ENCODE data around the gene PPIH. TPM values are rescaled to one million over a fixed set of nuclear protein-coding genes. Genes with fewer than 3 reads are reported as not detected.
A peak's percentile ranks its signal among the peaks of the same experiment; 100 is the strongest.

PPIH gene
- total and polyA plus RNA-seq, 2 of the 13 experiments (the other 11 are each of a cell fraction or from before 2014, with no cell fraction given) = 29.9 to 72.6 TPM

- TF ChIP-seq, protein P1, sequence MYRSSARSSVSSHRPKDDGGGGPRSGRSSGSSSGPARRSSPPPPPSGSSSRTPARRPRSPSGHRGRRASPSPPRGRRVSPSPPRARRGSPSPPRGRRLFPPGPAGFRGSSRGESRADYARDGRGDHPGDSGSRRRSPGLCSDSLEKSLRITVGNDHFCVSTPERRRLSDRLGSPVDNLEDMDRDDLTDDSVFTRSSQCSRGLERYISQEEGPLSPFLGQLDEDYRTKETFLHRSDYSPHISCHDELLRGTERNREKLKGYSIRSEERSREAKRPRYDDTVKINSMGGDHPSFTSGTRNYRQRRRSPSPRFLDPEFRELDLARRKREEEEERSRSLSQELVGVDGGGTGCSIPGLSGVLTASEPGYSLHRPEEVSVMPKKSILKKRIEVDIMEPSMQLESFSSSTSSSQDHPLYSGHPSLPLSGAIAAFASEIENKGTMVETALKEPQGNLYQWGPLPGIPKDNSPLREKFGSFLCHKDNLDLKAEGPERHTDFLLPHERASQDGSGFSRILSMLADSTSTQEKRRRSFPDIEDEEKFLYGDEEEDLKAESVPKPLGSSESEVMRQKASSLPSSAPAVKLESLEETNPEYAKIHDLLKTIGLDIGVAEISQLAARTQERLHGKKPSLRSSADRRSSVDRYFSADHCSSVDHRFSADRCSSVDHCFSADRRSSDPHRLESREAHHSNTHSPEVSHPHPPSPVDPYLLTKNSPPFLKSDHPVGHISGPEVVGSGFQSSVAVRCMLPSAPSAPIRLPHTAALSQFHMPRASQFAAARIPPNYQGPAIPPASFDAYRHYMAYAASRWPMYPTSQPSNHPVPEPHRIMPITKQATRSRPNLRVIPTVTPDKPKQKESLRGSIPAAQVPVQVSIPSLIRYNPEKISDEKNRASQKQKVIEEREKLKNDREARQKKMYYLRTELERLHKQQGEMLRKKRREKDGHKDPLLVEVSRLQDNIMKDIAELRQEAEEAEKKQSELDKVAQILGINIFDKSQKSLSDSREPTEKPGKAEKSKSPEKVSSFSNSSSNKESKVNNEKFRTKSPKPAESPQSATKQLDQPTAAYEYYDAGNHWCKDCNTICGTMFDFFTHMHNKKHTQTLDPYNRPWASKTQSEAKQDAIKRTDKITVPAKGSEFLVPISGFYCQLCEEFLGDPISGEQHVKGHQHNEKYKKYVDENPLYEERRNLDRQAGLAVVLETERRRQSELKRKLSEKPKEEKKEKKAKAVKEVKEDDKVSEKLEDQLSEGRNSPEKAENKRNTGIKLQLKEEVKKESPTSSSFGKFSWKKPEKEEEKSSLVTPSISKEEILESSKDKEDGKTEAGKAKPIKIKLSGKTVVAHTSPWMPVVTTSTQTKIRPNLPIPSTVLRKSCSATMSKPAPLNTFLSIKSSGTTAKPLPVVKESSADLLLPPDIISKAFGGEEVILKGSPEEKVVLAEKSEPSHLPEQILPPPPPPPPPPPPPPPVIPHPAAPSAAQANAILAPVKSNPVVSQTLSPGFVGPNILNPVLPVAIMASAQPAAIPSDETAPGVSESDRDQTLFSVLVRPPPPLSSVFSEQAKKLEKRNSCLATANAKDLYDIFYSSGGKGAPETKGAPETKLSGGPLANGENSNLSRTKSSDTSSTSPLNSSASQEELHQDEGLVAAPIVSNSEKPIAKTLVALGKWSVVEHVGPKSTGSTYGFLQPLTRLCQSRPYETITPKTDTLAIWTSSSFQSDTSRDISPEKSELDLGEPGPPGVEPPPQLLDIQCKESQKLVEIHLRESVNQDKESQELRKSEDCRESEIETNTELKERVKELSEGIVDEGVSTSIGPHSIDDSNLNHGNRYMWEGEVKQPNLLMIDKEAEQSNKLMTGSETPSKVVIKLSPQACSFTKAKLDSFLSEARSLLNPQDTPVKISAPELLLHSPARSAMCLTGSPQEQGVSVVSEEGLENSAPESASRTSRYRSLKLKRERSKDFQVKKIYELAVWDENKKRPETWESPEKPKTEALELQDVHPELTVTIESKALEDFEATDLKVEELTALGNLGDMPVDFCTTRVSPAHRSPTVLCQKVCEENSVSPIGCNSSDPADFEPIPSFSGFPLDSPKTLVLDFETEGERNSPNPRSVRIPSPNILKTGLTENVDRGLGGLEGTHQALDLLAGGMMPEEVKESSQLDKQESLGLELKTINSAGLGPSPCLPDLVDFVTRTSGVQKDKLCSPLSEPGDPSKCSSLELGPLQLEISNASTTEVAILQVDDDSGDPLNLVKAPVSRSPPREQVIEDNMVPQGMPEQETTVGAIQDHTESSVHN (CRISPR knock-in tag; IDR thresholded peaks at IDR 0.05) = 0 out of 2 replicates have a peak, but pooled peaks have one; percentile 51
- TF ChIP-seq ARID4A (CRISPR knock-in tag; IDR thresholded peaks at IDR 0.05; ENCODE audit: borderline replicate concordance) (peak; percentile 86; the same call in 1 of the 2 replicates), HIVEP1 (CRISPR knock-in tag; IDR thresholded peaks at IDR 0.05) (peak; percentile 81), ARNTL (CRISPR knock-in tag; IDR thresholded peaks at IDR 0.05) (peak; percentile 75), ZNF792 (CRISPR knock-in tag; IDR thresholded peaks at IDR 0.05) (peak; percentile 65), ZNF451 (CRISPR knock-in tag; IDR thresholded peaks at IDR 0.05) (no peak), HOXA3 (CRISPR knock-in tag; IDR thresholded peaks at IDR 0.05) (peak; percentile 82), CREM (IDR thresholded peaks at IDR 0.05) (peak; percentile 69; the same call in 1 of the 2 replicates), CREM (CRISPR knock-in tag; IDR thresholded peaks at IDR 0.05) (no peak), GPN1 (CRISPR knock-in tag; IDR thresholded peaks at IDR 0.05; ENCODE audit: borderline replicate concordance) (no peak), MYC (CRISPR knock-in tag; IDR thresholded peaks at IDR 0.05; ENCODE audit: borderline replicate concordance) (peak; percentile 95)
- TF ChIP-seq, protein P2, sequence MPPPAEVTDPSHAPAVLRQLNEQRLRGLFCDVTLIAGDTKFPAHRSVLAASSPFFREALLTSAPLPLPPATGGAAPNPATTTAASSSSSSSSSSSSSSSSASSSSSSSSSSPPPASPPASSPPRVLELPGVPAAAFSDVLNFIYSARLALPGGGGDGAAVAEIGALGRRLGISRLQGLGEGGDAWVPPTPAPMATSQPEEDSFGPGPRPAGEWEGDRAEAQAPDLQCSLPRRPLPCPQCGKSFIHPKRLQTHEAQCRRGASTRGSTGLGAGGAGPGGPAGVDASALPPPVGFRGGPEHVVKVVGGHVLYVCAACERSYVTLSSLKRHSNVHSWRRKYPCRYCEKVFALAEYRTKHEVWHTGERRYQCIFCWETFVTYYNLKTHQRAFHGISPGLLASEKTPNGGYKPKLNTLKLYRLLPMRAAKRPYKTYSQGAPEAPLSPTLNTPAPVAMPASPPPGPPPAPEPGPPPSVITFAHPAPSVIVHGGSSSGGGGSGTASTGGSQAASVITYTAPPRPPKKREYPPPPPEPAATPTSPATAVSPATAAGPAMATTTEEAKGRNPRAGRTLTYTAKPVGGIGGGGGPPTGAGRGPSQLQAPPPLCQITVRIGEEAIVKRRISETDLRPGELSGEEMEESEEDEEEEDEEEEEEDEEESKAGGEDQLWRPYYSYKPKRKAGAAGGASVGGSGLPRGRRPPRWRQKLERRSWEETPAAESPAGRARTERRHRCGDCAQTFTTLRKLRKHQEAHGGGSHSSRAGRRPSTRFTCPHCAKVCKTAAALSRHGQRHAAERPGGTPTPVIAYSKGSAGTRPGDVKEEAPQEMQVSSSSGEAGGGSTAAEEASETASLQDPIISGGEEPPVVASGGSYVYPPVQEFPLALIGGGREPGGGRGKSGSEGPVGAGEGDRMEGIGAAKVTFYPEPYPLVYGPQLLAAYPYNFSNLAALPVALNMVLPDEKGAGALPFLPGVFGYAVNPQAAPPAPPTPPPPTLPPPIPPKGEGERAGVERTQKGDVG (CRISPR knock-in tag; IDR thresholded peaks at IDR 0.05; ENCODE audit: borderline replicate concordance) = 0 out of 2 replicates have a peak, but pooled peaks have one; percentile 60
Measured at GRCh38 chr1:42681741-42682483, 23.7 kb downstream of the PPIH start, which contains the start of gene YBX1 (continued).
